Brain pericyte (primary cell): Measurements from ENCODE around the gene LITAF.

Source experiments
- DNase-seq: peaks from one replicate; pipeline ENCODE4 v3.0.0-alpha.2; 2012; ENCODE audit warnings: low read depth, low spot score

The LITAF gene

GRCh38 chr16:11586856-11587642 is at the start of gene LITAF:
TSS of gene LITAF (minus strand) at chr16:11586919. CDS start at chr16:11556730, 30,189 bp downstream.
- no peak for DNase-seq

- no peak for DNase-seq
These were observed 49.5 kb upstream of the LITAF start for GRCh38 chr16:11636172-11636721.

GRCh38 chr16:11635679-11636171 is 49.0 kb upstream of the LITAF start:
- DNase-seq = no peak

GRCh38 chr16:11635113-11635652 is 48.5 kb upstream of the LITAF start:
- DNase-seq = no peak

GRCh38 chr16:11634312-11634711 is 47.6 kb upstream of the LITAF start:
- no peak for DNase-seq

- no peak for DNase-seq
These were observed 46.4 kb upstream of the LITAF start for GRCh38 chr16:11633113-11633512.

- DNase-seq = no peak
These were observed 45.8 kb upstream of the LITAF start for GRCh38 chr16:11632455-11632939.

- no peak for DNase-seq
These were observed 44.5 kb upstream of the LITAF start for GRCh38 chr16:11631214-11631613.

- no peak for DNase-seq
These were observed 44.0 kb upstream of the LITAF start for GRCh38 chr16:11630768-11631056.

GRCh38 chr16:11630046-11630767 is 43.5 kb upstream of the LITAF start:
- DNase-seq = no peak

GRCh38 chr16:11629071-11630030 is 42.6 kb upstream of the LITAF start:
- no peak for DNase-seq

GRCh38 chr16:11627822-11628457 is 41.2 kb upstream of the LITAF start:
- DNase-seq = no peak

- no peak for DNase-seq
These were observed 40.6 kb upstream of the LITAF start for GRCh38 chr16:11627292-11627663.

GRCh38 chr16:11626657-11627291 is 40.1 kb upstream of the LITAF start:
- no peak for DNase-seq

GRCh38 chr16:11625769-11626168 is 39.0 kb upstream of the LITAF start:
- no peak for DNase-seq

- no peak for DNase-seq
These were observed 38.2 kb upstream of the LITAF start for GRCh38 chr16:11624636-11625607.

- DNase-seq = no peak
These were observed 37.5 kb upstream of the LITAF start for GRCh38 chr16:11624205-11624604.

GRCh38 chr16:11621920-11622651 is 35.4 kb upstream of the LITAF start:
- DNase-seq = no peak
